Uterus (tissue), 4 donors: ENCODE measurements around the gene H2AZ1. TPM values are rescaled to one million over a fixed set of nuclear protein-coding genes. Genes with fewer than 3 reads are reported as not detected.

Experiments
- DNase-seq, 2 donors: peaks; one replicate each; pipeline ENCODE4 v3.0.0-alpha.2; 2019 to 2020
- H3K27ac ChIP-seq, 2 donors: fragments of 200-600 bp; sonication (generic); 1 replicate in 1 of 2; 2 replicates in 1 of 2; pipeline ENCODE4 v1.5.1; 2016 to 2018
- H3K27me3 ChIP-seq, 2 donors: fragments of 200-600 bp; sonication (generic); one replicate each; pipeline ENCODE4 v1.5.1; 2018 to 2019; ENCODE audit warnings: control low read depth in 1 of 2
- H3K36me3 ChIP-seq, 2 donors: fragments of 200-600 bp; sonication (generic); one replicate each; pipeline ENCODE4 v1.5.1; 2019; ENCODE audit warnings: control low read depth in 1 of 2
- H3K4me1 ChIP-seq, 2 donors: fragments of 200-600 bp; sonication (generic); one replicate each; pipeline ENCODE4 v1.5.1; 2018 to 2019; ENCODE audit warnings: control low read depth in 1 of 2
- H3K4me3 ChIP-seq, 2 donors: fragments of 200-600 bp; sonication (generic); 1 replicate in 1 of 2; 2 replicates in 1 of 2; pipeline ENCODE4 v1.5.1; 2018 to 2019; ENCODE audit warnings: mild to moderate bottlenecking in 1 of 2
- H3K9me3 ChIP-seq, 2 donors: fragments of 200-600 bp; sonication (generic); one replicate each; pipeline ENCODE4 v1.5.1; 2019; ENCODE audit warnings: control low read depth in 1 of 2
- POLR2A ChIP-seq, 2 donors: fragments of 450-650 bp; IDR thresholded peaks; one replicate each; pipeline ENCODE4 v1.6.1; 2016; ENCODE audit warnings: antibody characterized with exemption in 2 of 2, mild to moderate bottlenecking in 1 of 2, moderate library complexity in 1 of 2
- intact Hi-C: fragments of 100-400 bp; cut with DNase I; formaldehyde crosslinking; loops from one replicate; pipeline ENCODE4 v1.15.1; 2023; ENCODE audit warnings: low total_unique reads
- total RNA-seq, 4 donors: library from RNA; depleted of rRNA in 3 of 4; stranded (reverse); fragments of >200 nt in 3 of 4; gene quantifications; one replicate each; pipeline versions ENCODE4 v1.1.0 to v1.2.4, GENCODE V29; 2014 to 2023
- TF ChIP-seq, protein P1 (sequence below), 4 experiments: fragments of 200-600 bp in 2 of 4; fragments of 450-650 bp in 2 of 4; sonication (generic) in 2 of 4; IDR thresholded peaks; one replicate each; pipeline ENCODE4 v1.5.1; 2016 to 2019; ENCODE audit warnings: antibody characterized with exemption in 4 of 4, mild to moderate bottlenecking in 2 of 4, moderate library complexity in 1 of 4
- donor health status: DM: yes; HTN: yes; CAD: no.

The H2AZ1 gene
- total RNA-seq, 4 donors from 2014 or later = 99.7 to 206 (median 134) TPM

DNA sequence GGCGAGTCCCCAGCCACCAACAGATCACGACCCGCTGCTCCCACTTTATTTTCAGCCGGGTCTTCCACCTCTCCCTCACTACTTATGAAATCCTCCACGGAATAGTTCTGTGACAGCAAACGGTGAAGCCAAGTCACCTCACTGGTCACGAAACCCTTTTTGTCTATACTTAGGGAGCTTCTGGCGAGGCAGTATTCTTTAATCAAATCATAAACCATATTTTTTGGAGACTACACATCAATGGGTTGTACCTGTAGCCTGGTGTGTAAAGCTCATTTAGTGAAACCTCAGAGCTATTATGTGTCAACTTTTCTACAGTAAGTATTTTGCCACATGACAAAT, 809 bp upstream of the H2AZ1 start:
- intact Hi-C loops = no loop called here
- Histone ChIP-seq H3K27me3 (no peaks in the 10 kb centered on the region), H3K36me3 (no peaks in the 10 kb centered on the region), H3K4me3 (peak overlapping the region; percentile 83 to 90), H3K9me3 (no peaks in the 10 kb centered on the region), H3K27ac (peak overlapping the region; percentile 92 to 97), H3K4me1 (no peaks in the 10 kb centered on the region)
- no peak for TF ChIP-seq POLR2A (IDR thresholded peaks at IDR 0.05)
- TF ChIP-seq, protein P1, sequence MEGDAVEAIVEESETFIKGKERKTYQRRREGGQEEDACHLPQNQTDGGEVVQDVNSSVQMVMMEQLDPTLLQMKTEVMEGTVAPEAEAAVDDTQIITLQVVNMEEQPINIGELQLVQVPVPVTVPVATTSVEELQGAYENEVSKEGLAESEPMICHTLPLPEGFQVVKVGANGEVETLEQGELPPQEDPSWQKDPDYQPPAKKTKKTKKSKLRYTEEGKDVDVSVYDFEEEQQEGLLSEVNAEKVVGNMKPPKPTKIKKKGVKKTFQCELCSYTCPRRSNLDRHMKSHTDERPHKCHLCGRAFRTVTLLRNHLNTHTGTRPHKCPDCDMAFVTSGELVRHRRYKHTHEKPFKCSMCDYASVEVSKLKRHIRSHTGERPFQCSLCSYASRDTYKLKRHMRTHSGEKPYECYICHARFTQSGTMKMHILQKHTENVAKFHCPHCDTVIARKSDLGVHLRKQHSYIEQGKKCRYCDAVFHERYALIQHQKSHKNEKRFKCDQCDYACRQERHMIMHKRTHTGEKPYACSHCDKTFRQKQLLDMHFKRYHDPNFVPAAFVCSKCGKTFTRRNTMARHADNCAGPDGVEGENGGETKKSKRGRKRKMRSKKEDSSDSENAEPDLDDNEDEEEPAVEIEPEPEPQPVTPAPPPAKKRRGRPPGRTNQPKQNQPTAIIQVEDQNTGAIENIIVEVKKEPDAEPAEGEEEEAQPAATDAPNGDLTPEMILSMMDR (IDR thresholded peaks at IDR 0.05) = no peak
- DNase-seq = no peak

DNA sequence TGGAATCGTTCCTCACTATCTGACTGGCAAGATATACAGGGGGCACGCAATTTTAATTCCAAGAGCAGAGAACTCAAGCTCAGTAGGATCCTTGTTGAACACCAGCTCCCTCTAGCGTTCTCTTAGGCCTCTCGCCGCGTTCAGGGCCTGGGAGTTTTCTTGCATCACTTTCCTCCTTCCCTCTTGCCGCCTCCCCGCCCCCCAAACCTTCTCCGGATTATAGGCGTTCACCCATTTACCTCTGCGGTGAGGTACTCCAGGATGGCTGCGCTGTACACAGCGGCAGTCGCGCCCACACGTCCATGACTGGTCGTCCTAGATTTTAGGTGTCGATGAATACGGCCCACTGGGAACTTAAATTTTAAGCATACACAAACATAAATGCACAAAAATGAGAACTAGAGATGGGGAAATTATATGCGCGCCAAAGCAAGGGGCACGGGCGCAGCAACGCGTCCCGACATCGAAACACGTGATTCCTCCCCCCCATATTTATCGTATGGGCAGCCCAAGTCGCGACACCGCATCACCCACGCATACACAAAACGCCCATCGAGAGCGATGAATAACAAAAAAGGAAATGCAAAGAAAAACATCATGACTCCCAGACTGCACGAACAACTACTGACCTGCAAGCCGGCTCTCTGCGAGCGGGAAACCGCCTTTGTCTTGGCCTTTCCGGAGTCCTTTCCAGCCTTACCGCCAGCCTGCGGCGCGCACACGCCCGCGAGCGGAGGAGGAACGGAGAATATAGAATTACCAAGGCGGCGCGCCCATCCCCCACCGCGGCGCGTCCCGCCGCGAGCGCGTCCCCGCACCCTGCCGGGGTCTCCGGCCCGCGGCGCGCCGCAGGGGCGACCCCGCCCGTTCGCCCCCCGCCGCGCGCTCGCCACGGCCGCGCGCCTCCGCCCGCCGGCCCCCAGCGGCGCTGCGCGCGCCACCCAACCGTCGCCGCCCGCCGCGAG, 759 bp downstream of the H2AZ1 start:
- Histone ChIP-seq H3K27me3 (no peaks in the 10 kb centered on the region), H3K27ac (peak overlapping the region; percentile 92 to 97), H3K4me1 (no peaks in the 10 kb centered on the region), H3K9me3 (no peaks in the 10 kb centered on the region), H3K36me3 (no peaks in the 10 kb centered on the region), H3K4me3 (peak overlapping the region; percentile 83 to 90)
- DNase-seq = peak; percentile 86 to 91
- intact Hi-C loops = loop anchor here (10.0 kb wide), 1 partner anchor 55 kb away; the partner anchor contains the start of gene LAMTOR3
- TF ChIP-seq POLR2A (IDR thresholded peaks at IDR 0.05) = no peak
- TF ChIP-seq, protein P1 (IDR thresholded peaks at IDR 0.05) = peak; percentile 76 to 86 (median 86)

- DNase-seq = no peak
- Histone ChIP-seq H3K27me3 (no peaks in the 10 kb centered on the region), H3K4me1 (no peaks in the 10 kb centered on the region), H3K36me3 (no peaks in the 10 kb centered on the region), H3K9me3 (no peaks in the 10 kb centered on the region), H3K4me3 (no peak overlapping the region), H3K27ac (peak overlapping the region; percentile 92 to 97)
- TF ChIP-seq, protein P1 (IDR thresholded peaks at IDR 0.05) = no peak
- no peak for TF ChIP-seq POLR2A (IDR thresholded peaks at IDR 0.05)
- intact Hi-C loops = loop anchor here (10.0 kb wide), 1 partner anchor 53 kb away; the partner anchor contains the start of gene LAMTOR3
These were observed 2.5 kb downstream of the H2AZ1 start for GRCh38 chr4:99947608-99948007.

DNA sequence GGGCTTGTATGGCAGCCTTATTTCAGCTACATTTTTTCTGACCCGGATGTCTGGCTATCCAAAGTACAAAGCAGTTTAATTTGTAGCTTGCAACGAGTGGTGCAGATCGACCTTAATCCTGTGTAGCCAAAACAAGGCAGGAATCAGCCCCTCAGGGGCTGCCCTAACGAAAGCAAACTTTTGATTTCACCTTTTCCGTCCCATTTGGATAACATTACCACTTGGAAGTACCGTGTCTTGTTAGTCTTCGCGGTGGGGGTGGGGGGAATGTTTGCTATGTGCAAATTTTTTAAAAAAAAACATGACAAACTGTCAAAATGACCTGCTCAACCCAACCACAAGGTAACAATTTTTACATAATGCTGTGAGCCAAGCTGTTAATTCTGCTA, 2.9 kb downstream of the H2AZ1 start:
- Histone ChIP-seq H3K4me1 (no peaks in the 10 kb centered on the region), H3K4me3 (peak overlapping the region; percentile 69 to 75), H3K27me3 (no peaks in the 10 kb centered on the region), H3K36me3 (no peaks in the 10 kb centered on the region), H3K27ac (peak overlapping the region; percentile 92 to 97), H3K9me3 (no peaks in the 10 kb centered on the region)
- no peak for DNase-seq
- TF ChIP-seq, protein P1 (IDR thresholded peaks at IDR 0.05) = no peak
- no peak for TF ChIP-seq POLR2A (IDR thresholded peaks at IDR 0.05)
- intact Hi-C loops = loop anchor here (10.0 kb wide), 1 partner anchor 52 kb away; the partner anchor contains the start of gene LAMTOR3
